GM19238 (cell line): Measurements from ENCODE around the gene CRAMP1.
"Not testable (repeated sequence)": the region's sequence is repeated elsewhere in the genome, so short reads cannot be mapped to it uniquely, and the experiment has no call there.

Experiments
- DNase-seq: peaks from one replicate; pipeline ENCODE4 v3.0.0; 2011; ENCODE audit warnings: low spot score; ENCODE audit not compliant: insufficient read length

CRAMP1 gene

GRCh38 chr16:1612320-1613111 is at the start of gene CRAMP1:
CRAMP1 (plus strand) TSS chr16:1612360; CDS start chr16:1614640, 2,280 bp downstream.
- DNase-seq, result no peak

GRCh38 chr16:1563786-1564185 is 48.4 kb upstream of the CRAMP1 start:
- no peak for DNase-seq

- DNase-seq, result no peak
These were observed 47.8 kb upstream of the CRAMP1 start for GRCh38 chr16:1564325-1564724.

GRCh38 chr16:1565083-1565805 is 46.9 kb upstream of the CRAMP1 start:
- DNase-seq, result no peak

- DNase-seq, result no peak
These were observed 44.2 kb upstream of the CRAMP1 start for GRCh38 chr16:1567988-1568387.

- DNase-seq, result no peak
These were observed 41.0 kb upstream of the CRAMP1 start for GRCh38 chr16:1571012-1571671.

- DNase-seq, result no peak
These were observed 39.5 kb upstream of the CRAMP1 start for GRCh38 chr16:1572673-1573072.

GRCh38 chr16:1573301-1573700 is 38.9 kb upstream of the CRAMP1 start:
- no peak for DNase-seq

GRCh38 chr16:1575578-1575977 is 36.6 kb upstream of the CRAMP1 start:
- no peak for DNase-seq

- no peak for DNase-seq
These were observed 32.9 kb upstream of the CRAMP1 start for GRCh38 chr16:1579214-1579613.

GRCh38 chr16:1580256-1580655 is 31.9 kb upstream of the CRAMP1 start:
- DNase-seq, result no peak

- no peak for DNase-seq
These were observed 31.2 kb upstream of the CRAMP1 start for GRCh38 chr16:1580956-1581355.

- no peak for DNase-seq
These were observed 30.4 kb upstream of the CRAMP1 start for GRCh38 chr16:1581804-1582203.

- DNase-seq, result no peak
These were observed 29.0 kb upstream of the CRAMP1 start for GRCh38 chr16:1583180-1583579.

GRCh38 chr16:1584926-1585484 is 27.2 kb upstream of the CRAMP1 start:
- no peak for DNase-seq

GRCh38 chr16:1590366-1590765 is 21.8 kb upstream of the CRAMP1 start:
- DNase-seq, result no peak

- no peak for DNase-seq
These were observed 21.0 kb upstream of the CRAMP1 start for GRCh38 chr16:1590930-1591705.

- DNase-seq, result no peak
These were observed 19.7 kb upstream of the CRAMP1 start for GRCh38 chr16:1592446-1592845.

GRCh38 chr16:1595511-1595910 is 16.6 kb upstream of the CRAMP1 start:
- not testable (repeated sequence) for DNase-seq

- DNase-seq, result no peak
These were observed 15.6 kb upstream of the CRAMP1 start for GRCh38 chr16:1596516-1596915.

- DNase-seq, result no peak
These were observed 15.0 kb upstream of the CRAMP1 start for GRCh38 chr16:1597154-1597553.
